SK-N-SH (cell line): ENCODE results near the gene SH3PXD2B. TPM values are rescaled to one million over a fixed set of nuclear protein-coding genes. Genes with fewer than 3 reads are reported as not detected.

Experiments used
- CTCF ChIA-PET: fragments of 300-600, 350-600 bp; formaldehyde crosslinking; extraction: SDS; loops from one replicate; lab custom pipeline; 2021; lab: Yijun Ruan, JAX
- POLR2A ChIA-PET: fragments of 350-600 bp; sonication (Branson Sonifier 250); formaldehyde crosslinking; extraction: SDS; loops from one replicate; lab custom pipeline; 2020; ENCODE audit warnings: antibody characterized with exemption, inconsistent platforms; lab: Yijun Ruan, JAX
- DNase-seq: peaks from one replicate; pipeline ENCODE4 v3.0.0; 2012
- H2AFZ ChIP-seq: fragments of 200-600 bp; sonication (generic); 2 replicates; pipeline ENCODE4 v1.8.1; 2016; ENCODE audit warnings: antibody characterized with exemption, mild to moderate bottlenecking, low read depth
- H3F3A ChIP-seq: fragments of 200-600 bp; sonication (generic); replicated peaks from 2 replicates; pipeline ENCODE3; 2016; ENCODE audit warnings: antibody characterized with exemption, mild to moderate bottlenecking; ENCODE audit not compliant: insufficient read depth
- H3K27ac ChIP-seq, 2 experiments: fragments of 200-500 bp in 1 of 2; fragments of 200-600 bp in 1 of 2; sonication (Bioruptor generic) in 1 of 2; sonication (generic), shearing (Covaris generic) in 1 of 2; 2 replicates each; pipeline versions ENCODE4 v1.5.1 to v1.6.1; 2014 to 2016; ENCODE audit warnings: low read depth in 2 of 2, inconsistent platforms in 1 of 2, low read length in 1 of 2, mild to moderate bottlenecking in 1 of 2, mixed read lengths in 1 of 2
- H3K27me3 ChIP-seq: fragments of 200-600 bp; sonication (generic), shearing (Covaris generic); 2 replicates; pipeline ENCODE4 v1.6.1; 2016; ENCODE audit warnings: mixed run types; ENCODE audit not compliant: insufficient read depth
- H3K36me3 ChIP-seq, 2 experiments: fragments of 200-500 bp in 1 of 2; fragments of 200-600 bp in 1 of 2; sonication (Bioruptor generic) in 1 of 2; sonication (generic) in 1 of 2; replicated peaks in 1 of 2; 2 replicates each; pipeline versions ENCODE3 to v1.5.1; 2014 to 2016; ENCODE audit warnings: low read length in 1 of 2, mild to moderate bottlenecking in 1 of 2; ENCODE audit not compliant: insufficient read depth in 2 of 2, control insufficient read depth in 1 of 2
- H3K4me1 ChIP-seq, 2 experiments: fragments of 200-500 bp in 1 of 2; fragments of 200-600 bp in 1 of 2; sonication (Bioruptor generic) in 1 of 2; sonication (generic), shearing (Covaris generic) in 1 of 2; 2 replicates each; pipeline versions ENCODE4 v1.5.1 to v1.6.1; 2014 to 2016; ENCODE audit warnings: low read depth in 1 of 2, low read length in 1 of 2, mixed run types in 1 of 2; ENCODE audit not compliant: insufficient read depth in 2 of 2, control insufficient read depth in 1 of 2
- H3K4me2 ChIP-seq: fragments of 200-600 bp; sonication (generic), shearing (Covaris generic); 2 replicates; pipeline ENCODE4 v1.6.1; 2017; ENCODE audit warnings: mixed run types
- H3K4me3 ChIP-seq, 2 experiments: fragments of 200-500 bp in 1 of 2; fragments of 200-600 bp in 1 of 2; sonication (Bioruptor generic) in 1 of 2; sonication (generic), shearing (Covaris generic) in 1 of 2; 2 replicates each; pipeline versions ENCODE4 v1.5.1 to v1.8.1; 2014 to 2016; ENCODE audit warnings: low read depth in 2 of 2, inconsistent platforms in 1 of 2, low read length in 1 of 2, mild to moderate bottlenecking in 1 of 2, mixed read lengths in 1 of 2, moderate library complexity in 1 of 2
- H3K79me2 ChIP-seq: fragments of 200-600 bp; sonication (generic); 2 replicates; pipeline ENCODE4 v1.8.1; 2017; ENCODE audit warnings: mild to moderate bottlenecking; ENCODE audit not compliant: insufficient read depth
- H3K9ac ChIP-seq: fragments of 200-600 bp; sonication (generic); 2 replicates; pipeline ENCODE4 v1.6.1; 2017; ENCODE audit warnings: mixed run types
- H3K9me2 ChIP-seq: fragments of 200-600 bp; sonication (generic); 2 replicates; pipeline ENCODE4 v1.6.1; 2017; ENCODE audit warnings: mixed run types
- H3K9me3 ChIP-seq: fragments of 200-600 bp; sonication (generic); 2 replicates; pipeline ENCODE4 v1.6.1; 2017; ENCODE audit warnings: mixed run types, mild to moderate bottlenecking, moderate library complexity
- H4K20me1 ChIP-seq: fragments of 200-600 bp; sonication (generic); 2 replicates; pipeline ENCODE4 v1.6.1; 2017; ENCODE audit warnings: mild to moderate bottlenecking, mixed run types; ENCODE audit not compliant: insufficient read depth
- CHD2 ChIP-seq: fragments of 150-350 bp; IDR thresholded peaks from 2 replicates; pipeline ENCODE4 v1.6.1; 2018; ENCODE audit warnings: low read length; ENCODE audit not compliant: partially characterized antibody
- CTCF ChIP-seq: fragments of 200-600 bp; sonication (generic); IDR thresholded peaks from 2 replicates; pipeline ENCODE4 v1.6.1; 2017; ENCODE audit warnings: antibody characterized with exemption, mild to moderate bottlenecking, moderate library complexity
- EP300 ChIP-seq, 2 experiments: IDR thresholded peaks; 2 replicates each; pipeline versions ENCODE4 v1.4.0 to v1.6.1; 2012; ENCODE audit warnings: borderline replicate concordance in 1 of 2, low read depth in 1 of 2, low read length in 1 of 2
- FOXJ3 ChIP-seq: sonication (generic); formaldehyde crosslinking; IDR thresholded peaks from 2 replicates; pipeline ENCODE4 v1.5.1; 2020; ENCODE audit warnings: mild to moderate bottlenecking, missing genetic modification reagents
- FOXM1 ChIP-seq: IDR thresholded peaks from 2 replicates; pipeline ENCODE4 v1.4.0; 2012; ENCODE audit warnings: low read depth, mild to moderate bottlenecking
- GABPA ChIP-seq: IDR thresholded peaks from 2 replicates; pipeline ENCODE4 v1.4.0; 2012; ENCODE audit warnings: low read depth, mild to moderate bottlenecking
- MAX ChIP-seq: IDR thresholded peaks from 2 replicates; pipeline ENCODE4 v1.4.0; 2012; ENCODE audit warnings: low read depth
- MEF2A ChIP-seq: IDR thresholded peaks from 2 replicates; pipeline ENCODE4 v1.4.0; 2012; ENCODE audit warnings: low read depth, borderline replicate concordance
- POLR2AphosphoS5 ChIP-seq: IDR thresholded peaks from 2 replicates; pipeline ENCODE4 v1.6.1; 2012; ENCODE audit warnings: low read depth, low read length
- RAD21 ChIP-seq: IDR thresholded peaks from 2 replicates; pipeline ENCODE4 v1.6.1; 2012; ENCODE audit warnings: mild to moderate bottlenecking, low read length
- RCOR1 ChIP-seq: fragments of 150-350 bp; IDR thresholded peaks from 2 replicates; pipeline ENCODE4 v1.6.1; 2017; ENCODE audit warnings: antibody characterized with exemption, low read length
- RXRA ChIP-seq: IDR thresholded peaks from 2 replicates; pipeline ENCODE4 v1.4.0; 2012; ENCODE audit warnings: low read depth, mild to moderate bottlenecking, borderline replicate concordance
- TAF1 ChIP-seq: IDR thresholded peaks from 2 replicates; pipeline ENCODE4 v1.6.1; 2012; ENCODE audit warnings: low read depth, mild to moderate bottlenecking, low read length, moderate library complexity, borderline replicate concordance
- USF1 ChIP-seq: IDR thresholded peaks from 2 replicates; pipeline ENCODE4 v1.4.0; 2012; ENCODE audit warnings: low read depth, borderline replicate concordance
- USF2 ChIP-seq: fragments of 150-350 bp; IDR thresholded peaks from 2 replicates; pipeline ENCODE4 v1.6.1; 2017; ENCODE audit warnings: antibody characterized with exemption, low read length, low read depth, borderline replicate concordance
- WGBS: methylation state at CpG from one replicate; pipeline ENCODE4 v1.1.6; 2017; ENCODE audit warnings: low lambda C conversion rate; 5-methylcytosine and 5-hydroxymethylcytosine counted together
- polyA plus RNA-seq, 3 experiments: library from polyadenylated mRNA; depleted of rRNA; stranded (reverse); fragments of >200 nt; gene quantifications; 2 replicates each; pipeline ENCODE4 v1.2.3, GENCODE V29; 2012

SH3PXD2B gene
- polyA plus RNA-seq, 1 of the 3 experiments (the other 2 are of a cell fraction), result 15.0 TPM

DNA sequence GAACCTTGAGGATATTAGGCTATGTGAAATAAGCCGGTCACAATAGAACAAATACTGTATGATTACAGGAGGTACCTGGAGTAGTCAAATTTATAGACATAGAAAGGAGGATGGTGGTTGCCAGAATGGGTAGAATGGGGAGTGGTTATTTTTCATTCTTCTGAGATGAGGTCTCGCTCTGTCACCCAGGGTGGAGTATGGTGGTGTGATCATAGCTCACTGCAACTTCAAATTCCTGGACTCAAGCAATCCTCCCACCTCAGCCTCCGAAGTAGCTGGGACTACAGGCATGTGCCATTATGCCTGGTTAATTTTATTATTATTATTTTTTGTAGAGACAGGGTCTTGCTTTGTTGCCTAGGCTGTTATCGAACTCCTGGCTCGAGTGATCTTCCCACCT lies 27.1 kb downstream of the SH3PXD2B start:
- ChIA-PET CTCF (interaction anchor here (1.6 to 2.1 kb wide), 2 partner anchors 24 to 35 kb away, joined by 4 to 8 read pairs; no protein-coding TSS in a partner anchor), POLR2A (no interaction called here)
- Histone ChIP-seq H3K4me1 (peaks cover 0 to 12% of the 10 kb centered on the region in 2 experiments; a peak in 1 of 4 replicates), H3K27ac (no peak overlapping the region), H3K27me3 (no peaks in the 10 kb centered on the region), H3K79me2 (peaks cover 96% of the 10 kb centered on the region), H3K4me2 (no peak overlapping the region), H3K36me3 (peaks cover 2 to 8% of the 10 kb centered on the region in 2 experiments), H3F3A (no peaks in the 10 kb centered on the region), H3K4me3 (no peak overlapping the region), H4K20me1 (peaks cover 100% of the 10 kb centered on the region), H3K9ac (no peak overlapping the region), H3K9me3 (no peaks in the 10 kb centered on the region), H3K9me2 (no peaks in the 10 kb centered on the region), H2AFZ (no peak overlapping the region)
- no peak for TF ChIP-seq MAX
- WGBS, result 96% methylated on average over 5 of the region's 5 CpGs
- DNase-seq, result no peak

- no peak for TF ChIP-seq RXRA
- no peak for TF ChIP-seq USF1
- TF ChIP-seq EP300 (IDR thresholded peaks at IDR 0.05; ENCODE audit: borderline replicate concordance in 1 of 2, low read depth in 1 of 2, low read length in 1 of 2), result no peak
- no peak for TF ChIP-seq TAF1
- no peak for TF ChIP-seq GABPA
- TF ChIP-seq MAX, result no peak
- no peak for TF ChIP-seq USF2
- no peak for TF ChIP-seq POLR2AphosphoS5
- H4K20me1 ChIP-seq, result peaks cover 100% of the 10 kb centered on the region
- H3K9ac ChIP-seq, result no peak overlapping the region
- DNase-seq, result no peak
- peaks cover 88% of the 10 kb centered on the region for H3K79me2 ChIP-seq
- H3K4me1 ChIP-seq, result peaks cover 0 to 12% of the 10 kb centered on the region in 2 experiments; a peak in 1 of 4 replicates
- H3K27ac ChIP-seq, result no peak overlapping the region
- 87% methylated on average over 7 of the region's 7 CpGs for WGBS
- no peak overlapping the region for H3K4me2 ChIP-seq
- H3F3A ChIP-seq, result no peaks in the 10 kb centered on the region
- peaks cover 8% of the 10 kb centered on the region in 2 experiments for H3K36me3 ChIP-seq
- H3K9me3 ChIP-seq, result no peaks in the 10 kb centered on the region
- no peak overlapping the region for H2AFZ ChIP-seq
- H3K27me3 ChIP-seq, result no peaks in the 10 kb centered on the region
- H3K4me3 ChIP-seq, result no peak overlapping the region
- ChIA-PET POLR2A (no interaction called here), CTCF (interaction anchor here (0.9 to 2.0 kb wide), 5 partner anchors 8 to 36 kb away, joined by 3 to 5 read pairs (median 4); no protein-coding TSS in a partner anchor)
- no peaks in the 10 kb centered on the region for H3K9me2 ChIP-seq
Measured at GRCh38 chr5:172426086-172426485, 28.2 kb downstream of the SH3PXD2B start.

DNA sequence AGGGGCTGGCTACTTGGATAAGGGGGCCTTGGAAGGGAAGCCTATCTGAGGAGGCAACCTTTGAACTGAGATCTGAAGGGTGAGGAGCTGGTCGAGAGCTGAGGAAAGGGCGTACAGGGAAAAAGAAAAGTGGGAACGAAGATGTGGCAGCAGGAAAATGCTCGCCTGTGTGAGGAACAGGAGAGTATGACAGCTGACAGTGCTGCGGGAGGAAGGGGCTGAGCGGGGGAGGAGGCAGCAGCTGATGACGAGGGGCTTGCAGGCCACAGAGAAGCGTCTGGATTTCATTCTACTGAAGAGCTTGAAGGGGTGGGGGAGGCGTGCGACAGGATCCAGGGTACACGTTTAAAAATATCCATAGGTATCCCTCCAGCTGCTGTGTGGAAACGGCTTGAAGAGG lies 28.9 kb downstream of the SH3PXD2B start:
- H3K79me2 ChIP-seq, result peaks cover 85% of the 10 kb centered on the region
- CTCF ChIA-PET, result interaction anchor here (1.1 to 2.0 kb wide), 3 partner anchors 9 to 27 kb away, joined by 4 to 5 read pairs (median 5); no protein-coding TSS in a partner anchor
- TF ChIP-seq MEF2A (no peak), RAD21 (no peak), USF2 (no peak), FOXM1 (no peak), CTCF (no peak), FOXJ3 (no peak), CHD2 (no peak), RCOR1 (no peak)

More for the DNA sequence above, 28.9 kb downstream of the SH3PXD2B start:
- Histone ChIP-seq H3K27ac (no peak overlapping the region), H3K9me3 (no peaks in the 10 kb centered on the region), H3K4me1 (peaks cover 3 to 16% of the 10 kb centered on the region in 2 experiments; a peak in 1 of 4 replicates), H3K27me3 (no peaks in the 10 kb centered on the region), H2AFZ (no peak overlapping the region), H3K4me3 (no peak overlapping the region), H4K20me1 (peaks cover 100% of the 10 kb centered on the region), H3K4me2 (no peak overlapping the region), H3K9me2 (no peaks in the 10 kb centered on the region), H3F3A (no peaks in the 10 kb centered on the region), H3K9ac (no peak overlapping the region), H3K36me3 (peaks cover 8 to 13% of the 10 kb centered on the region in 2 experiments)
- DNase-seq, result no peak
- POLR2A ChIA-PET, result no interaction called here
- WGBS, result 93% methylated on average over 12 of the region's 12 CpGs
